ACC112 (cell line): ENCODE data around the gene TNNC1.

Experiments used
- H2AFZ ChIP-seq: fragments of 200-600 bp; sonication (generic); one replicate; pipeline ENCODE4 v1.6.0; 2017; ENCODE audit warnings: antibody characterized with exemption, low read length; ENCODE audit not compliant: unreplicated experiment
- H3K27ac ChIP-seq: fragments of 200-600 bp; sonication (generic); 2 replicates; pipeline ENCODE4 v1.5.1; 2014; ENCODE audit warnings: low read depth, mild to moderate bottlenecking, antibody characterized with exemption, low read length, moderate library complexity
- H3K27me3 ChIP-seq: fragments of 200-600 bp; sonication (generic); 2 replicates; pipeline ENCODE4 v1.6.1; 2014; ENCODE audit warnings: mild to moderate bottlenecking, antibody characterized with exemption, low read length, moderate library complexity, mixed read lengths; ENCODE audit not compliant: insufficient read depth
- H3K36me3 ChIP-seq: fragments of 200-600 bp; sonication (generic); 2 replicates; pipeline ENCODE4 v1.6.1; 2016; ENCODE audit warnings: mild to moderate bottlenecking, antibody characterized with exemption, low read length, moderate library complexity, mixed read lengths; ENCODE audit not compliant: insufficient read depth
- H3K4me1 ChIP-seq: fragments of 200-600 bp; sonication (generic); one replicate; pipeline ENCODE4 v1.6.1; 2016; ENCODE audit warnings: low read length, mixed read lengths; ENCODE audit not compliant: insufficient read depth, unreplicated experiment, control insufficient read depth
- H3K4me3 ChIP-seq: fragments of 200-600 bp; sonication (generic); 2 replicates; pipeline ENCODE4 v1.5.1; 2014; ENCODE audit warnings: mild to moderate bottlenecking, low read depth, low read length
- H3K79me2 ChIP-seq: fragments of 200-600 bp; sonication (generic); one replicate; pipeline ENCODE4 v1.6.0; 2016; ENCODE audit warnings: low read length; ENCODE audit not compliant: control insufficient read depth, unreplicated experiment, insufficient read depth

Gene TNNC1

DNA sequence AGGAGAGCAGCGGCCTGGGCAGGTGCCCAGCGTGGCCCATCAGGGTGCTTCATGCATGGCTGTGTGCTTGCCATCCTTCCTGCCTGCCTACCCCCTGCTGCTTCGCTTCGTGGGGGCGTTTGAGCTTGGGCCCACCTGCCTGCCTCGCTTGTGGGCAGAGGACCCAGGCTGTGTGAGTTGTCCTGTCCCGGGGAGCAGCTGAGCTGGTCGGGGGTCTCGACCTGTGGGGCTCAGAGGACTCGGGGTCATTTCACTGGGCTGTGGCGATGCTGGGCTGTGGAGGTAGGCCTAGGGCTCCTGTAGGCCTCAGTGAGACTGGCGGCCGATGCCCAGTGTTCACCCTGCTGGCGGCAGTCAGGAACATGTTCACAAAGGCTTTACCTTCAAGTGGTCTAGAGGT lies 29.2 kb upstream of the TNNC1 start:
- no peak overlapping the region for H3K4me3 ChIP-seq
- no peaks in the 10 kb centered on the region for H3K4me1 ChIP-seq
- H3K79me2 ChIP-seq, result no peaks in the 10 kb centered on the region
- no peaks in the 10 kb centered on the region for H3K27me3 ChIP-seq
- no peak overlapping the region for H2AFZ ChIP-seq
- peaks cover 7% of the 10 kb centered on the region; the same call in 1 of the 2 replicates for H3K36me3 ChIP-seq
- H3K27ac ChIP-seq, result no peak overlapping the region

DNA sequence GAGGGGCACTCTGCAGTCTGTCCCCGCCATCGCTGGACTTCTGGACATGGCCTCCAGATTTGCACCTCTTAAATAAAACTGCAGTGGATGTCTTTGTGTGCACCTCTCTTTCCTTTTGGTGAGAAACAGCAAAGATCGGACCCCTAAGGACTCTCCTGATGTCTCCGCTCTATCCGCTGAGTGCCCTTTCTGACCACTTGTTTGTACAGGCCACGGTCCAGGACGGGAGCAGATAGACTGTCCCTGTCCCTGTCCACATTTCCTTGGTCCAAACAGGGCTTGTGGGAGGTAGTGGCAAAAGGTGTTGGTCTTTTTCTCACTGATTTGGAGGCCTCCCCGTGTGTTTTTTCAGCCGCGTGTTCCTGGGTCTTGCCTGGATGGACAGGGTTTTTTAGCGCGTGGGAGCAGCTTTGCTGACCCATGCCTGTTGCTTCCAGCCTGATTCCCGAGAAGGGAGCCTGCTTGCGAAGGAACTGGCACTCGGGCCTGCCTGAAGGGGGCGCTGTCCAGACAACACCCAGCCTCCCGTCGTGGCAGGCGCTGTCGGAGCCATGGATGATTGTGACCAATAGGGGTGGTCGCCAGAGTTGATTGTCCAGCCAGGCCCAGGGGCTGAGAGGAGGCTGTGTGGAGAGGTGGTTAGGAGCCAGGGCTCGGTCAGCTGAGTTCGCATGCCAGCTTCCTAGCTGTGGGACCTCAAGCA lies 28.1 kb upstream of the TNNC1 start:
- no peaks in the 10 kb centered on the region for H3K27me3 ChIP-seq
- H3K27ac ChIP-seq, result no peak overlapping the region
- no peaks in the 10 kb centered on the region for H3K79me2 ChIP-seq
- H3K4me3 ChIP-seq, result no peak overlapping the region
- no peaks in the 10 kb centered on the region for H3K4me1 ChIP-seq
- peaks cover 7% of the 10 kb centered on the region; the same call in 1 of the 2 replicates for H3K36me3 ChIP-seq
- H2AFZ ChIP-seq, result no peak overlapping the region

DNA sequence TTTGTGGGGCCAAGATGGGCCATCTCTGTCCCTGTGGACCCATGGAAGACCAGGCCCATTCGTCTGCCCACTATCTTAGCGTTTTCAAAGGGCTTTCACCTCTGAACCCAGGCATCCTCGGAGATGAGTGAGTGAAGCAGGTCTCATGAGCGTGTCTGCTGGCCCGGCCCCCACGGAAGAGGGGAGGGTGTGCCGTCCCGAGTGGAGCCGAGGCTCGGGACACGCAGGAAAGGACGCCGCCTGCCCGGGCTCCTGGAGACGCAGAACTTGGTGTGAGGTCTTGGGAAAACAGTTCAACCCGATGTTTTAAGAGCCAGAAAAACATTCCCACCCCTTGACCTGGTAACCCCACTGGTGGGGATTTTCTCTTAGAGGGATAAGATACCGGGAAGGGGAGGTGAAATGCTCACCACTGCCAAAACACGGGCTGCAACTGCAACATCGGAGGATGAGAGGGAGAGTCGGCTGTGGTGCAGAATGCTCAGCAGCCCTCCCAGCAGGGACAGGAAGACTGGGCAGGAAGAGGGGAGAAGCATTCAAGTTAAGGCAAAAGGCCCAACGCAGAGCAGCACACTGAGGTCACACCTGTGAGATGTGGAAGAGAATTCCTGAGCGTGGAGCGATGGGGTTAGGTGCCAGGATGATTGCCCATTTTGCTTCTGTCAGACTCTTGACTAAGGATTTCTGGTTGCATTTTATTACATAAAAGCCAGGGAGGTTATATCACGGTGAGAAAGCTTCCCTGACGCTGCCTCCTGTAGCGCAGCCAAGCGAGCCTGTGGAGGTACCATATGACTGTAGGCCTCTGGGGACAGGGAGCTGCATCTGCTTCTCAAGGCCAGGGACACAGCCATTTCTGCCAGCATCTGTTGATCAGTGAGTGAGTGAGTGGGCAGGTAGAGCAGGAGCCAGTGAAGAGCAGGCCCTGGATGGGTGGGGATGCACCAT lies 27.2 kb upstream of the TNNC1 start:
- Histone ChIP-seq H3K36me3 (peaks cover 11% of the 10 kb centered on the region; the same call in 1 of the 2 replicates), H3K27me3 (no peaks in the 10 kb centered on the region), H2AFZ (no peak overlapping the region), H3K27ac (no peak overlapping the region), H3K4me3 (no peak overlapping the region), H3K79me2 (no peaks in the 10 kb centered on the region), H3K4me1 (no peaks in the 10 kb centered on the region)

DNA sequence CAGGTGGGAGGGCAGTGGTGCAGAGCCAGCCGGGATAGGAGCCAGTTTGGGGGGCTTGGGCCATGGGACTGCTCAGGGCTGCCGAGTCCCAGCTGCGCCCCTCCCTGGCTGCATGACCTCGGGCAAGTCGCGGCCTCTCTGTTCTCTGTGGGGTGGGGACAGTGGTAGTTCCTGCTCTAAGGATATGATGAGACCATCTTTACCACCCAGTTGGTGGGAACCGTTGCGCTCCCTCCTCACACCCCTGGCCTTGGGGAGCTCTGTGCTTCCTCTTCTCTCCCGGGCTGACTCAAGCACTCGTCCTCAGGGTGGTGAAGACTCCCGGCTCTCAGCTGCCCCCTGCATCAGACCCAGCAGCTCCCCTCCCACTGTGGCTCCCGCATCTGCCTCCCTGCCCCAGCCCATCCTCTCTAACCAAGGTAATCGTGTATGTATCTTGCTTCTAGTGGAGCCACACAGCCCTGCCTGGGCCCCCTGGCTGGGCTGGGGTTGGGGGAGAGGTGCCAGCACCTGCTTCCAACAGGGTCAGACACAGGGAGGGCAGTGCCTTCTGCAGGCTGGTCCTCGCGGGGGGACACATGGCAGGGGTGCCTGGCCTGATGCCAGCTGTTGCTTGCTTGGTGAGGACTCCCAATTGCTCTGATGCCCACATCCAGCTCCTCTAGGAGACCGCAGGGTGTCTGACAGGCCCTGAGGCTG lies 26.2 kb upstream of the TNNC1 start:
- Histone ChIP-seq H3K79me2 (no peaks in the 10 kb centered on the region), H3K27me3 (no peaks in the 10 kb centered on the region), H3K36me3 (peaks cover 16% of the 10 kb centered on the region; the same call in 1 of the 2 replicates), H3K4me3 (no peak overlapping the region), H2AFZ (no peak overlapping the region), H3K27ac (no peak overlapping the region), H3K4me1 (no peaks in the 10 kb centered on the region)

DNA sequence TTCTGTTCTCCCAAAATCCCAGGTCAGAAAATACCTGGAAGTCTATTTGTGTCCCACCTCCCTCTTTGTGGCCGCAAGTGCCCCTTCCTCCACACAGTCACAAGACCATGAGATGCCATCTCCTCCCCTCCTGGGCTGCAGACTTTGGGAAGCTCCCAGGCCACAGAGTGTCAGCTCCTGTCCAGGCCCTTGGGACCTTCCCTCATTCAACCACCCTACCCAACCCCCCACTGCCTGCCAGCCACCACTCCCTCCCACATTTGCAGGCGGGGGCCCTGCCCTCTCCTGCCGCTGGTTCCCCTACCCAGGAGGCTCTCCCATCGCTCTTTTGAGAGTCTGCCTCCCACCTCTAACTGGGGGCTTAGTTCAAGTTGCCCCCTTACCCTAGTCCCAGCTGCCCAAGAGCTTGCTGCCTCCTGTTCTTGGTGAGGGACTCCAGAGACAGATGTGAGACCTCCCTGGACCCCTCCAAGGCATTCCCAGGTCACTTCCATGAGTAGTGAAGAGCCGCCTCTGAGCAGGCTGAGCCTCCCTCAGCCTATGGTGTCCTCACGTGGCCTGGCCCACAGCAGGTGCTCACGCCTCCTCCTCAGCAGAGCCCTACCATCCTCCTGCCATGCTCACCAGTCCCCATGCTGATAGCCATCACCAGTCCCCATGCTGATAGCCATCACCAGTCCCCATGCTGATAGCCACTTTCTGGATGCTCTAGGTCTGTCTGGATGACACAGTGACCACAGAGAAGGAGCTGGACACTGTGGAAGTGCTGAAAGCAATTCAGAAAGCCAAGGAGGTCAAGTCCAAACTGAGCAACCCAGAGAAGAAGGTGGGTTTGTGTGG lies 25.4 kb upstream of the TNNC1 start:
- Histone ChIP-seq H3K36me3 (peaks cover 21% of the 10 kb centered on the region; the same call in 1 of the 2 replicates), H2AFZ (no peak overlapping the region), H3K27me3 (no peaks in the 10 kb centered on the region), H3K4me3 (no peak overlapping the region), H3K79me2 (no peaks in the 10 kb centered on the region), H3K4me1 (no peaks in the 10 kb centered on the region), H3K27ac (no peak overlapping the region)

DNA sequence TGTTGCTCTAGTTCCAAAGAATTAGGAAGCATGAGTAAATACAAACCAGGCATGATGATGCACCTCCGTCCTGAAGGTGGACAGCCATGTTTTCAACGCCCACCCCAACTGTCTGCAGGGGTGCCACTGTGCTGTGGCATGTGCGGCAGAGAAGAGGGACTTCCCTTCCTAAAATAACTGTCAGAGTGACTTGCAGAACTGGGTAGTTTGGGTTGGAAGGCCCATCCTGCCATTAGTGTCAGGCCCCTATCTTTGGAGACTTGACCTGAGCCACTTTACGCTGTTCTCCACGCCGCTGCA lies 23.9 kb upstream of the TNNC1 start:
- Histone ChIP-seq H3K4me1 (no peaks in the 10 kb centered on the region), H3K27me3 (no peaks in the 10 kb centered on the region), H3K79me2 (no peaks in the 10 kb centered on the region), H2AFZ (no peak overlapping the region), H3K36me3 (peaks cover 30% of the 10 kb centered on the region), H3K4me3 (no peak overlapping the region), H3K27ac (no peak overlapping the region)

DNA sequence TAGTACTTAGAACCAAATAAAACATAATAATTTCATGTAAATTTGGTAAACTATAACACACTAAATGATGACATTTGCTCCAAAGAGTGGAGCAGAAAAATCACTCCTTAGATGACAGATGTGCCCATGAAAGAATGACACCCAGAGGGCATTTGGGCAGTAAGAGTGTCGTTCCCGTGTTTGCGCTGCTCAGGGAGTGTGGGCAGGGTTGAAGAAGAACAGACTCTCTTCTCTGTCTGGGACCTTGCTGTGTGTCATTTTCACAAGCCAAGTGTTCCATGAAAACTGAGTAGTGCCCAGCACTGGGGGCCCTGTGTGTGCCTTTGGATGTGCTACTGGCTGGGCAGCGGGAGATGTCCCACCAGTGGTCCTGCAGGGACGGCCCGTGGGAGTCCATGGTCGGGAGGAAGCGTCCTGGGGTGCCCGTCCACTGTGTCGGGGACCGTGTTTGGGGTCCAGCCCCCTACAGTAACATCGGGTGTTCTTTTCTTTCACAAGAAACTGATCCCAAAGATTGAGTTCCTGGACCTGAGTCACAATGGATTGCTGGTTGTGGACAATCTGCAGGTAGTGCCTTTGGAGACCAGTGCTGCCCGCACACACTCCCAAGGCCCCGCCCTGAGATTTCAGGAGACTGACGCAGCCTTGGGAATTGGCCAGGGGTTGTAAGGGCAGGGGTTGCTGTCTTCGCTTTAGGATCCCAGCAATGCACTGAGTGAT lies 23.4 kb upstream of the TNNC1 start:
- peaks cover 32% of the 10 kb centered on the region for H3K36me3 ChIP-seq
- H3K27ac ChIP-seq, result no peak overlapping the region
- H3K4me3 ChIP-seq, result no peak overlapping the region
- H3K79me2 ChIP-seq, result no peaks in the 10 kb centered on the region
- no peaks in the 10 kb centered on the region for H3K4me1 ChIP-seq
- no peak overlapping the region for H2AFZ ChIP-seq
- no peaks in the 10 kb centered on the region for H3K27me3 ChIP-seq

DNA sequence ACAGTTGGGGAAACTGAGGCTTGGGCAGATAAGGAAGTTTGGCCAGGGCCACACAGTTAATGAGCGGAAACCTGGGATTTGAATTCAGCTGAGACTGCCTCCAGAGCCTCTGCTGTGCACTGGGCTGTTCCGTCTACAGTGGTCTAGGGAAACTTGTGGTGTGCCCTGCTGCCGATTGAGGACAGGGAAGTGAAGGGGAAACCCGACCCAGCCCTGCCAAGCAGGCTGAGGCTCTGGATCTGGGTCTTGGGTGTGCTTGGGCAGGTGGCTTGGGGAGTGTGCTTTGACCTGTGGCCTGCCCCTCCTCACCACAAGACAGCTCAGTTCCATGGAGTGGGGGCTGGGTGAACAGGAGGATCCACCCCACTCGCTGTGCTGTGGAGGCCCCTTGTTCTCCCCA lies 19.2 kb upstream of the TNNC1 start:
- peaks cover 7% of the 10 kb centered on the region for H3K79me2 ChIP-seq
- H3K27me3 ChIP-seq, result no peaks in the 10 kb centered on the region
- no peak overlapping the region for H2AFZ ChIP-seq
- peaks cover 30% of the 10 kb centered on the region for H3K36me3 ChIP-seq
- no peak overlapping the region for H3K4me3 ChIP-seq
- peaks cover 6% of the 10 kb centered on the region for H3K4me1 ChIP-seq
- H3K27ac ChIP-seq, result no peak overlapping the region

DNA sequence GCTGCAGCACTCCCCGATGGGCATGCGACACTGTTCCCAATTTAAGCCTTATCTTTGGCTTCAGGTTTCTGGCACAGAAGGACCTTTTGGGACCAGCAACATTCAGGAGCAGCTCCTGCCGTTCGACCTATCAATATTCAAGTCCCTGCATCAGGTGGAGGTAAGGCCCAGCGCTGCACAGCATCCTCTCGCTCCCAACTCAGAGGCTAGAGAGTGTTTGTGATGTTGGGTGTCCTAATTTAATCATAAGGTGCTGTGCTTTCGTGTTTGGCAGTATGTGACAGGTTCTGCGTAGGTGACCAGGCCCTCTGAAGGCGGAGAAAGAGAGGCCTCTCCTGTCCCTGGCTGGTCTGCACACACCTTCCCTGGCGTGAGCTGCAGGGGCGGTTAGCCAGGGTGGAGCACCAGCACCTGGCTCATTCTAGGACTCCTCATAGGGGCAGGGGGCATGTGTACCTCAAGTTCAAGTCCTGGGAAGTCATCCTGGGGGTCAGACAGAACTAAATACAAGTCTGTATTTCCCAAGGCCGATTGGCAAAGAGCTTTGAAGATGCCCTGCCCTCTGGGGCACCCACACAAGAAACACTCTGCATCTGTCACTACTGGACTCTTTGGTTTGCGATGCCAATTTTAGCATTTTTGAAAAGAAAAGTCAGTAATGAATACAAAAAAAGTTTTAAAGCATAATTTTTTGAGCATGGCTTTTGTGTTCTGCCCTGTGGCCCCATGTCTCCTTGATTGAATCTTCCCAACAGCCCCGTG lies 18.6 kb upstream of the TNNC1 start:
- H3K27ac ChIP-seq, result no peak overlapping the region
- no peaks in the 10 kb centered on the region for H3K27me3 ChIP-seq
- peaks cover 9% of the 10 kb centered on the region for H3K4me1 ChIP-seq
- peaks cover 10% of the 10 kb centered on the region for H3K79me2 ChIP-seq
- no peak overlapping the region for H3K4me3 ChIP-seq
- H2AFZ ChIP-seq, result no peak overlapping the region
- H3K36me3 ChIP-seq, result peaks cover 30% of the 10 kb centered on the region
